SH-SY5Y (cell line): ENCODE data around the gene PLCL2.

Experiments
- GATA2 ChIP-seq: IDR thresholded peaks from 2 replicates; pipeline ENCODE4 v1.6.1; 2011; ENCODE audit warnings: mild to moderate bottlenecking, low read depth, low read length
- GATA3 ChIP-seq: IDR thresholded peaks from 2 replicates; pipeline ENCODE4 v1.6.1; 2011; ENCODE audit warnings: low read depth, mild to moderate bottlenecking, low read length, moderate library complexity

The PLCL2 gene

DNA sequence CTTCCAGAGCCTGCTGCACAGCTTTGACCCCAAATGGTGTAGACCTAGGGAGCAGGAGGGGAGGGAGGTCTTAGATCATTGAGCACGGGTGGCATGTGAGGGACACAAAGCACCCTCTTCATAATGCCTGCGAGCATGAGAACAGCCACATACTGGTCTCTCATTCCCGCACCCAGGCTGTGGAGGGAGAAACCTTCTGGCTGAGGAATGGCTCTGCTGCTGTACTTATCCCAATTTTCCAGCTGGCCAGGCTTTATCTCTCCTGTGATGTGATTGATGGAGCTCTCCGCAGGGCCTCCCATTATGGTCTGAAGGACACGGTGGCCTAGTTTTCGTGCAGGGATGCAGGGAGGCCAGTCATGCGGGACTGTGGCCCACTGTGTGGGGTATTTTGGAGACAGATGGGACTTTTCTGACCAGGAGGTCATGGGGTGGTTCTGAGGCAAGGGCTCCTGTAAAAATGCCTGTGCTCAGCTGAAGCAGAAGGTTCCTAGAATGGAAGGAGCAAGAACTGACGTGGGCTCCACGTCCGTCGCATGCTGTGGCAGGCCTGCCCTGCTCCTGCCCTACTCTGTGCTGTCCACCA, 251.5 kb downstream of the PLCL2 start:
- TF ChIP-seq GATA3: no peak
- TF ChIP-seq GATA2: peak; percentile 34; the same call in 1 of the 2 replicates

- TF ChIP-seq GATA2: no peak
- no peak for TF ChIP-seq GATA3
These were observed 252.6 kb downstream of the PLCL2 start for GRCh38 chr3:17137321-17137826.

DNA sequence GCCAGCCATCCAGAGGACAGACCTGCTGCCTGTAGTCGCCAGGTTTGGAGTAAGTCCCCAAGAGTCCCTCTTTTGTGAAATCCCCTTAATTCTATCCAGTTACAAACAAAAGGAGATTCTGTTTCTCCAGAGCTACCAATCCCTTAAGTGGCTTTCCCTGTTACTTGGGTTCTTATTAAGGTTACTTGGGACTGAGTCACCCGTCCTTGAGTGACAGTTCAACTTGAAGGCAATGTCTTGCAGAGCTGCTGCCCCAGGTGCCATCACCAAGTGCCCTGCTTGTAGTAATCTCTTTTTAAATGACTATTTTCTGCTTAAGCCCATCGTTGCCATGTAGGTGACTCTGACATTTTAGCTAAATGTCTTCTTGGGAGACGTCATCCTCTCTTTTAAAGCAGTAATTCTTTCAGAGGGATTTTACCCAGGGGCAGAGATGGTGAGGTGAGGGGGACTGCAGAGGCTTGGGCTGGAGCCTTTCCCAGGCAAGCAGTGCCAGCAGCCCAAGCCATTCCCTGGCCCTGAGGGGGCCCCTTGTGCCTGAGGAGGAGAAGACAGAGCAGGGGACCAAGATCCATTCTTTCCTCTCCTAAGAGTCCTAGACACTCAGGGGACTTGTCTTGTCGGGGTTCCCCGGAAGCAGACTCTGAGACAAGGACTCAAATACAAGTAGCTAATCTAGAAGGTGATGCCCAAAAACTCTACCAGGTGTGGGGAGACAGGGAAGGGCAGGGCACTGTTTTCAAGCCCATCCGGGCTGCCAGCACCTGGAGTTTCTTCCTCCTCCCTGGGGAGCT, 253.7 kb downstream of the PLCL2 start:
- TF ChIP-seq GATA3: no peak
- no peak for TF ChIP-seq GATA2
